Upper lobe of left lung (tissue), 4 donors: ENCODE results near the gene BTBD9.

Experiments used
- POLR2A ChIP-seq, 4 donors: fragments of 450-650 bp; IDR thresholded peaks; one replicate each; pipeline ENCODE4 v1.5.1; 2016 to 2017; ENCODE audit warnings: antibody characterized with exemption in 4 of 4, mild to moderate bottlenecking in 2 of 4
- TF ChIP-seq, protein P1 (sequence below), 6 experiments: fragments of 450-650 bp in 4 of 6; fragments of 200-600 bp in 2 of 6; sonication (generic) in 2 of 6; IDR thresholded peaks; one replicate each; pipeline ENCODE4 v1.5.1; 2016 to 2019; ENCODE audit warnings: antibody characterized with exemption in 6 of 6

DNA sequence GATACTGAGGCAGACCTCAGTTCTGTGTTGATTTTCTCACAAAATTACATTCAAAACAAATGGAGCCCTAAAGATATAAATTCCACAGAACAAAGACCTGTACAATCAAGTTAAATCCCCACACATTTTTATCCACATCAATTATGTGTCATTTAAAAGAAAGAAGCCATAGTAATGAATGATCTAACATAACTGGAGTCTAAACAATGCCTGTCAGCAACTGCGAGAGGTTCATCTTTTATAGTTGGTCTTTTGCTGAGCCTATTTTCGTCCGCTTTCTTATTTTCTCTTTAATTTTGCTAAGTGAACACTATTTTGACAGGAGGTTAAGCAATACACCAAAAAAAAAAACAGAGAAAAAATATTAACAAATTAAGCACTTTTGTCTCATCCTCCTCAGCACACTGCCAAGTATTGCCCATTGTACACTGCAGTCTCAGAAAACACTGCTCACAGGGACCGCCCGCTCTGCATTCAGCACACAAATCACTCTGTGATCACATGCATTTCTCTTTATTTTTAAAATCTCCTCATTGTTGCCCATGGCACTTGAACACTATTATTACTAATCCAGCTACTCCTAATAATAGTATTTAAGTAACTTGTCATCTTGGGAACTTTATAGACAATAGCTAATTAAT lies 140.8 kb downstream of the BTBD9 start:
- TF ChIP-seq, protein P1, sequence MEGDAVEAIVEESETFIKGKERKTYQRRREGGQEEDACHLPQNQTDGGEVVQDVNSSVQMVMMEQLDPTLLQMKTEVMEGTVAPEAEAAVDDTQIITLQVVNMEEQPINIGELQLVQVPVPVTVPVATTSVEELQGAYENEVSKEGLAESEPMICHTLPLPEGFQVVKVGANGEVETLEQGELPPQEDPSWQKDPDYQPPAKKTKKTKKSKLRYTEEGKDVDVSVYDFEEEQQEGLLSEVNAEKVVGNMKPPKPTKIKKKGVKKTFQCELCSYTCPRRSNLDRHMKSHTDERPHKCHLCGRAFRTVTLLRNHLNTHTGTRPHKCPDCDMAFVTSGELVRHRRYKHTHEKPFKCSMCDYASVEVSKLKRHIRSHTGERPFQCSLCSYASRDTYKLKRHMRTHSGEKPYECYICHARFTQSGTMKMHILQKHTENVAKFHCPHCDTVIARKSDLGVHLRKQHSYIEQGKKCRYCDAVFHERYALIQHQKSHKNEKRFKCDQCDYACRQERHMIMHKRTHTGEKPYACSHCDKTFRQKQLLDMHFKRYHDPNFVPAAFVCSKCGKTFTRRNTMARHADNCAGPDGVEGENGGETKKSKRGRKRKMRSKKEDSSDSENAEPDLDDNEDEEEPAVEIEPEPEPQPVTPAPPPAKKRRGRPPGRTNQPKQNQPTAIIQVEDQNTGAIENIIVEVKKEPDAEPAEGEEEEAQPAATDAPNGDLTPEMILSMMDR (IDR thresholded peaks at IDR 0.05), result no peak
- TF ChIP-seq POLR2A (IDR thresholded peaks at IDR 0.05), result no peak
